GM23338 (cell line): Measurements from ENCODE around the gene LDB3. TPM values are rescaled to one million over a fixed set of nuclear protein-coding genes. Genes with fewer than 3 reads are reported as not detected.
A peak's percentile ranks its signal among the peaks of the same experiment; 100 is the strongest.

ENCODE experiments used
- ATAC-seq: fragments of 200-7000 bp; cut with Tn5 transposase; 3 replicates; pipeline ENCODE4 v1.9.1; 2020
- DNase-seq: peaks from one replicate; pipeline ENCODE4 v3.0.0-alpha.2; 2015; ENCODE audit warnings: low spot score
- H2AFZ ChIP-seq: fragments of 200-600 bp; sonication (generic); 2 replicates; pipeline ENCODE4 v1.8.0; 2016; ENCODE audit warnings: antibody characterized with exemption, mild to moderate bottlenecking, moderate library complexity
- H3F3A ChIP-seq: fragments of 200-600 bp; sonication (generic); replicated peaks from 2 replicates; pipeline ENCODE4 v1.8.0; 2017; ENCODE audit warnings: antibody characterized with exemption, mixed run types, low read depth
- H3K27ac ChIP-seq: fragments of 200-600 bp; sonication (generic); 2 replicates; pipeline ENCODE4 v1.6.1; 2016; ENCODE audit warnings: low read depth
- H3K27me3 ChIP-seq: fragments of 200-600 bp; sonication (generic); 2 replicates; pipeline ENCODE4 v1.8.0; 2016; ENCODE audit warnings: mild to moderate bottlenecking, mixed run types, moderate library complexity; ENCODE audit not compliant: insufficient read depth
- H3K36me3 ChIP-seq: fragments of 200-600 bp; sonication (generic); 2 replicates; pipeline ENCODE4 v1.8.0; 2016; ENCODE audit warnings: mild to moderate bottlenecking; ENCODE audit not compliant: insufficient read depth
- H3K4me1 ChIP-seq: fragments of 200-600 bp; sonication (generic); 2 replicates; pipeline ENCODE4 v1.8.0; 2016; ENCODE audit warnings: mild to moderate bottlenecking, moderate library complexity; ENCODE audit not compliant: insufficient read depth
- H3K4me2 ChIP-seq: fragments of 200-600 bp; sonication (generic); 2 replicates; pipeline ENCODE4 v1.7.1; 2017; ENCODE audit warnings: mixed run types
- H3K4me3 ChIP-seq: fragments of 200-600 bp; sonication (generic); 2 replicates; pipeline ENCODE4 v1.6.1; 2016; ENCODE audit warnings: mixed run types
- H3K79me2 ChIP-seq: fragments of 200-600 bp; sonication (generic); replicated peaks from 2 replicates; pipeline ENCODE4 v1.8.0; 2017; ENCODE audit warnings: mild to moderate bottlenecking; ENCODE audit not compliant: insufficient read depth
- H3K9me2 ChIP-seq: fragments of 200-600 bp; sonication (generic); 2 replicates; pipeline ENCODE4 v1.8.0; 2017; ENCODE audit not compliant: insufficient read depth
- H4K20me1 ChIP-seq: fragments of 200-600 bp; sonication (generic); replicated peaks from 2 replicates; pipeline ENCODE4 v1.8.0; 2017; ENCODE audit warnings: mild to moderate bottlenecking; ENCODE audit not compliant: insufficient read depth
- H3K27ac Mint-ChIP-seq: 2 replicates; pipeline ENCODE4 v1.8.0; 2020; ENCODE audit warnings: inconsistent platforms, mild to moderate bottlenecking, moderate library complexity, mixed read lengths
- H3K27me3 Mint-ChIP-seq: 3 replicates; pipeline ENCODE4 v1.8.0; 2022; ENCODE audit warnings: low read depth, mild to moderate bottlenecking, moderate library complexity, mixed read lengths, inconsistent platforms; ENCODE audit not compliant: insufficient read depth, poor library complexity
- H3K36me3 Mint-ChIP-seq: 3 replicates; pipeline ENCODE4 v1.8.0; 2021; ENCODE audit warnings: low read depth, mild to moderate bottlenecking, inconsistent platforms, moderate library complexity, mixed read lengths
- H3K4me1 Mint-ChIP-seq: 3 replicates; pipeline ENCODE4 v1.8.0; 2020; ENCODE audit warnings: mild to moderate bottlenecking, inconsistent platforms, mixed read lengths
- H3K4me3 Mint-ChIP-seq: 3 replicates; pipeline ENCODE4 v1.8.0; 2021; ENCODE audit warnings: moderate library complexity, mild to moderate bottlenecking, inconsistent platforms, mixed read lengths
- H3K9me3 Mint-ChIP-seq: 3 replicates; pipeline ENCODE4 v1.8.0; 2020; ENCODE audit warnings: moderate library complexity, mild to moderate bottlenecking, inconsistent platforms, mixed read lengths
- CREB1 ChIP-seq: fragments of 250-450 bp; sonication (Bioruptor Pico); IDR thresholded peaks from 2 replicates; pipeline ENCODE4 v1.5.0; 2020; ENCODE audit warnings: low read depth, mild to moderate bottlenecking, moderate library complexity
- EZH2 ChIP-seq: fragments of 200-600 bp; sonication (generic); IDR thresholded peaks from one replicate; pipeline ENCODE4 v1.8.0; 2017; ENCODE audit warnings: antibody characterized with exemption, mild to moderate bottlenecking, low read depth; ENCODE audit not compliant: unreplicated experiment
- POLR2AphosphoS5 ChIP-seq: IDR thresholded peaks from 2 replicates; pipeline ENCODE4 v1.6.1; 2016; ENCODE audit warnings: antibody characterized with exemption, low read depth
- ZNF462 ChIP-seq: fragments of 250-450 bp; sonication (Bioruptor Pico); IDR thresholded peaks from 2 replicates; pipeline ENCODE4 v1.5.0; 2020; ENCODE audit warnings: mild to moderate bottlenecking, moderate library complexity
- polyA plus RNA-seq: library from polyadenylated mRNA; unstranded; fragments of >200 nt; fragmentation: Nextera tagmentation; extraction: Ambion mirVana; gene quantifications from 2 replicates; pipeline ENCODE4 v1.2.1, GENCODE V29; 2016
- total RNA-seq: library from RNA; depleted of rRNA; stranded (reverse); fragments of >200 nt; shearing (Covaris generic); gene quantifications from 2 replicates; pipeline ENCODE4 v1.2.3, GENCODE V29; 2014

The LDB3 gene
- total and polyA plus RNA-seq, 2 experiments from 2014 or later, result 0.14 to 0.16 TPM

DNA sequence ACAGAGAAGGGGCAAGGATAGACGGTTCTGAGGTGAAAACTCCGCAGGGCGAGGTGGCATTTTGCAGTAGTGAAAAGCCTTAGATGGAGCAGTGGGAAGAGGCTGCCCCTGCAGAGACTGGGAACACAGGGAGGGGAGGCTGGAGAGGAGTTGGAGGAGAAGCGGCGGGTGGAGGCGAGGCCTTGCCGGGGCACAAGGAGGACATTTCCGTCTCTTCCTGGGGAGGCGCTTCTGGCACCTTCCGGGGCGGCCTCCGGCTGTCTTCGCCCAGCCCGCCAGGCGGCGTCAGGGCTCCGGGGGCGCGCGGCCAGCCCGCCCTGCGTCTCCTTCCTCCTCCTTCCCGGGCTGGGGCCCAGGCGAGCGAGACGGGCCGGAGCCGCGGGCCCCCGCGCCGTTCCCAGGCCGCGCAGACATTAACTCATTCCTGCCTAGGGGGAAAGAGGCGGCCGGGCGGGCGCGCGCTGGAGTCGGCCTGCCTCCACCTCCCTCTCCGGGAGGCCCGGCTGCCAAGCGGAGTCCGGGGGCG is 42.7 kb downstream of the LDB3 start (continued):
- TF ChIP-seq ZNF462, result no peak

DNA sequence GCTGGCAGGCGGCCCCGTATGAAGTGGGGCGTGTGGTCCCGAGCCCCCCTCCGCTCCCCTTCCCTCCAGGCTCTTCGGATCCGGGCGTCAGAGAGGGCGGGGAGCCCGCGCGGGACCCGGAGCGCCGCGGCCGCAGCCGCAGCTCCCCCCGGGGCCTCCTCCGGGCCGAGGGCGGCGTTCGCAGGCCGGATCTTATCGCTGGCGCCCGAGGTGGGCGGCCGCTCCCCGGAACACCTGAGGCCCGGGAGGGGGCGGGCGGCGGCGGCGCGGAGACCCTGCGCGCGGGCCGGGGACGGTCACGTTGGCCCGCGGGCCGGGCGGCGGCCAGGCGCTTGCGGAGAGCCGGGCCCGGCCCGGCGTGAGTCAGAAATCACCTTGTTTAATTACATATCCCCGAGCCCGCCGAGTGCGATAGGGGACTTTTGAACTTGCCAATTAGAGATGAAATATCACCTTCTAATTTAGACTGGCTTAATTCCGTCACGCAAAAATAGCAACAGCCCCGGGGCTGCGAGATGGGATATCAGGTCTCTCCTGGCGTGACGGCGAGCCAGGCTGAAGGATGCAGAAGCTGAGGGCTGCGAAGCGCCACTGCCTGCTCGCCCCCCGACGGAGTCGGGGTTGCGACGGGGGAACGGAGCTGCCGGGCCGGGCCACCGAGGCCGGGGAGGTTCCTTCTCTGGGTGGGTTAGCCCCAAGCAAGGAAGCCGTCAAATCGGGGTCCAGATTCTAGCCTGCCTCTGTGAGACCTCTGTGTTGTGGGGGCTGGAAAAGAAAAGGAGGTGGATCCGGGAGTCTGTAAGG is 43.4 kb downstream of the LDB3 start:
- peak overlapping the region; percentile 69; the same call in 1 of the 2 replicates for H3K27ac ChIP-seq
- ATAC-seq (peak; percentile 29), DNase-seq (peak; percentile 68)
- H3K36me3 ChIP-seq, result no peaks in the 10 kb centered on the region
- Mint-ChIP-seq H3K36me3 (no peaks in the 10 kb centered on the region; the same call in 2 of the 3 replicates), H3K4me3 (peak overlapping the region; percentile 81), H3K9me3 (no peaks in the 10 kb centered on the region; the same call in 2 of the 3 replicates), H3K4me1 (peaks cover 45% of the 10 kb centered on the region), H3K27me3 (peaks cover 25% of the 10 kb centered on the region), H3K27ac (no peak overlapping the region)
- H3F3A ChIP-seq, result peaks cover 12% of the 10 kb centered on the region; the same call in 1 of the 2 replicates
- H3K4me1 ChIP-seq, result peaks cover 22% of the 10 kb centered on the region
- no peak for TF ChIP-seq CREB1 (CRISPR knock-in tag)
- peak; percentile 21 for TF ChIP-seq EZH2
- TF ChIP-seq POLR2AphosphoS5, result peak; percentile 39; the same call in 1 of the 2 replicates
- no peaks in the 10 kb centered on the region for H3K79me2 ChIP-seq
- no peaks in the 10 kb centered on the region for H4K20me1 ChIP-seq
- H3K4me2 ChIP-seq, result peak overlapping the region; percentile 96
- H2AFZ ChIP-seq, result peak overlapping the region; percentile 95
- H3K4me3 ChIP-seq, result peak overlapping the region; percentile 74
- no peaks in the 10 kb centered on the region for H3K27me3 ChIP-seq
- H3K9me2 ChIP-seq, result no peaks in the 10 kb centered on the region
